Spleen (tissue), 7 donors: ENCODE measurements around the gene ACYP2.

ENCODE experiments used
- POLR2AphosphoS5 ChIP-seq, 3 donors: sonication (generic); formaldehyde crosslinking; IDR thresholded peaks; one replicate each; pipeline ENCODE4 v1.5.1; 2017; ENCODE audit warnings: antibody characterized with exemption in 3 of 3
- TF ChIP-seq, protein P1 (sequence below), 11 experiments: fragments of 200-600 bp in 7 of 11; fragments of 450-650 bp in 4 of 11; sonication (generic) in 4 of 11; IDR thresholded peaks in 8 of 11; conservative IDR thresholded peaks in 3 of 11; 1 replicate in 7 of 11; 2 replicates in 4 of 11; pipeline versions ENCODE4 v1.4.0 to v1.8.0; 2016 to 2021; ENCODE audit warnings: antibody characterized with exemption in 11 of 11, inconsistent platforms in 4 of 11, mild to moderate bottlenecking in 1 of 11
- donor health status: DM: no; HTN: no; CAD: no; lungs with moderate emphysema.
- donor health status: DM: no; HTN: no; CAD: no.
- donor health status: DM: no; HTN: no; CAD: no.

DNA sequence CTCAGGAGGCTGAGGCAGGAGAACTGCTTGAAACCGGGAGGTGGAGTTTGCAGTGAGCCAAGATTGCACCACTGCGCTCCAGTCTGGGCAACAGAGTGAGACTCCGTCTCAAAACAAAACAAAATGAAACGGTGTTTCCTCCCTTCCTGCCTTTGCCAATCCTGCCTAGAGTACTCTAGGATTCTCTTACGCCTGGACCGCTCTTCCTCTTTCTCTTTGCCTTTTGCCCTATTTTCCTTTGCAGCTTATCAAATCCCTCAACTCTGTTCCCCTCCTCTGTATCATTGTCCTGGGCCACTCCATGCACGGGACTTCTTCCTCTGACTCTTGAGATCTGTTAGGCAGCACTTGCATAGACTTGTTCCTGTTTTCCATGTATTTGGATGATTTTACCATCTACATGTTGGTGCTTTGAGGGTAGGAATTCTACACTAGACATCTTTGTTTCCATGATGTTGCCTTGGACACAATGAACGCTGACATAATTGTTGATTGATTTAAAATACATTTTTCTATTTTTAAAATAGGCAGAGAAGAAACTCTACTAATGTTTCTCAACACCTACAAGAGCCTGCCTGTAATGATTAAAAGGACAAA is 24.8 kb upstream of the ACYP2 start:
- TF ChIP-seq, protein P1, sequence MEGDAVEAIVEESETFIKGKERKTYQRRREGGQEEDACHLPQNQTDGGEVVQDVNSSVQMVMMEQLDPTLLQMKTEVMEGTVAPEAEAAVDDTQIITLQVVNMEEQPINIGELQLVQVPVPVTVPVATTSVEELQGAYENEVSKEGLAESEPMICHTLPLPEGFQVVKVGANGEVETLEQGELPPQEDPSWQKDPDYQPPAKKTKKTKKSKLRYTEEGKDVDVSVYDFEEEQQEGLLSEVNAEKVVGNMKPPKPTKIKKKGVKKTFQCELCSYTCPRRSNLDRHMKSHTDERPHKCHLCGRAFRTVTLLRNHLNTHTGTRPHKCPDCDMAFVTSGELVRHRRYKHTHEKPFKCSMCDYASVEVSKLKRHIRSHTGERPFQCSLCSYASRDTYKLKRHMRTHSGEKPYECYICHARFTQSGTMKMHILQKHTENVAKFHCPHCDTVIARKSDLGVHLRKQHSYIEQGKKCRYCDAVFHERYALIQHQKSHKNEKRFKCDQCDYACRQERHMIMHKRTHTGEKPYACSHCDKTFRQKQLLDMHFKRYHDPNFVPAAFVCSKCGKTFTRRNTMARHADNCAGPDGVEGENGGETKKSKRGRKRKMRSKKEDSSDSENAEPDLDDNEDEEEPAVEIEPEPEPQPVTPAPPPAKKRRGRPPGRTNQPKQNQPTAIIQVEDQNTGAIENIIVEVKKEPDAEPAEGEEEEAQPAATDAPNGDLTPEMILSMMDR (IDR thresholded peaks at IDR 0.05 in 8 of 11, conservative IDR thresholded peaks at IDR 0.05 in 3 of 11), result no peak
- no peak for TF ChIP-seq POLR2AphosphoS5 (IDR thresholded peaks at IDR 0.05)
